Astrocyte of the spinal cord (primary cell): ENCODE data around the gene CHP1.

ENCODE experiments used
- DNase-seq: peaks from one replicate; pipeline ENCODE4 v3.0.0; 2011; ENCODE audit warnings: low read depth, low spot score
- H3K4me3 ChIP-seq: 2 replicates; pipeline ENCODE4 v1.5.1; 2011; ENCODE audit warnings: low read depth, mild to moderate bottlenecking, low read length, moderate library complexity
- CTCF ChIP-seq: IDR thresholded peaks from 2 replicates; pipeline ENCODE4 v1.5.1; 2012; ENCODE audit warnings: low read depth, mild to moderate bottlenecking, low read length, inconsistent platforms
- in situ Hi-C: cut with HindIII; loops from 2 replicates; pipeline ENCODE4 v1.10.0; 2017; ENCODE audit warnings: low sequenced_read_pairs

The CHP1 gene

GRCh38 chr15:41283653-41284426 is 52.8 kb downstream of the CHP1 start:
- peak; percentile 99 for DNase-seq
- no peak for TF ChIP-seq CTCF
- in situ Hi-C loops, result no loop called here
- H3K4me3 ChIP-seq, result peak overlapping the region; percentile 74

GRCh38 chr15:41284427-41285177 is 53.5 kb downstream of the CHP1 start:
- in situ Hi-C loops, result no loop called here
- no peak for TF ChIP-seq CTCF
- peak overlapping the region; percentile 74 for H3K4me3 ChIP-seq
- no peak for DNase-seq

GRCh38 chr15:41285285-41285684 is 54.2 kb downstream of the CHP1 start:
- H3K4me3 ChIP-seq, result peak overlapping the region; percentile 74
- DNase-seq, result no peak
- in situ Hi-C loops, result no loop called here
- TF ChIP-seq CTCF, result no peak

GRCh38 chr15:41286665-41287333 is 55.7 kb downstream of the CHP1 start:
- H3K4me3 ChIP-seq, result no peak overlapping the region
- DNase-seq, result no peak
- TF ChIP-seq CTCF, result no peak
- in situ Hi-C loops, result no loop called here

- in situ Hi-C loops, result no loop called here
- no peak overlapping the region for H3K4me3 ChIP-seq
- DNase-seq, result no peak
- TF ChIP-seq CTCF, result no peak
These were observed 57.4 kb downstream of the CHP1 start for GRCh38 chr15:41288464-41288863.

- H3K4me3 ChIP-seq, result no peak overlapping the region
These were observed 58.9 kb downstream of the CHP1 start for GRCh38 chr15:41289953-41290352.

More at GRCh38 chr15:41289953-41290352, 58.9 kb downstream of the CHP1 start:
- no peak for DNase-seq
- no peak for TF ChIP-seq CTCF
- in situ Hi-C loops, result no loop called here
